ENCODE data around the gene CPS1. TPM values are rescaled to one million over a fixed set of nuclear protein-coding genes. Genes with fewer than 3 reads are reported as not detected.

CPS1 gene
- total RNA-seq, 2 experiments from 2014 or later: 0.41 to 0.67 TPM

DNA sequence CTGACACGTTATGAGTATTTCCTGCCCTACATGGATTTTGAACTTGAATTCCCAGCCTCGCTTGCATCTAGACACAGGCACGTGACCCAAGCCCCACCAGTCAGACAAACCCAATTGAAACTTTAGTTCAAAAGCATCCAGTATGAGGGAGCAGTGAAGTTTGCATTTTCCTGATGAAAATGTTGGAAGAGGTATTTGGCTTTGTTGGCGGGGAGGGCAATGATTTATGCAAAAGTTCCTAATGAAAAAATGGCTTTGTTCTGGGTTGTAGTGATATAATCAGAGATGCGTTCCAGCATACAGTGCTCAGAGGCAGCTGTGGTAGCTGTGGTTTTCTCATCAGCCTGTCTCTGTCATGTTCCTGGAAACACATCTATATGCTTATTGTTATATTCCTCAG lies 36.8 kb upstream of the CPS1 start:
- CTCF ChIA-PET: no interaction called here
- DNase-seq (no peak), ATAC-seq (ENCODE audit: poor library complexity) (no peak)
- H3K9me3 ChIP-seq (ENCODE audit: control insufficient read depth in 1 of 2, insufficient read depth in 1 of 2, low read length in 2 of 2): no peaks in the 10 kb centered on the region
- peaks cover 0 to 1% of the 10 kb centered on the region in 2 experiments for H3K27me3 ChIP-seq (ENCODE audit: control insufficient read depth in 1 of 2, insufficient read depth in 2 of 2, low read length in 2 of 2)
- Mint-ChIP-seq H3K36me3 (ENCODE audit: low read depth) (no peaks in the 10 kb centered on the region), H3K4me1 (ENCODE audit: low read depth) (no peaks in the 10 kb centered on the region), H3K9me3 (peaks cover 13% of the 10 kb centered on the region), H3K4me3 (no peak overlapping the region), H3K27ac (no peak overlapping the region), H3K27me3 (peaks cover 37% of the 10 kb centered on the region)
- TF ChIP-seq CTCF (IDR thresholded peaks at IDR 0.05): no peak
- POLR2A ChIA-PET: no interaction called here
- intact Hi-C loops (cut with DNase I, micrococcal nuclease): no loop called here
- no peaks in the 10 kb centered on the region for H3K36me3 ChIP-seq (ENCODE audit: insufficient read depth, low read length)
- H3K4me1 ChIP-seq (ENCODE audit: insufficient read depth, low read length): no peaks in the 10 kb centered on the region
- H3K27ac ChIP-seq (ENCODE audit: low read depth in 1 of 2, low read length in 2 of 2): no peak overlapping the region
- H3K4me3 ChIP-seq (ENCODE audit: low read length): no peak overlapping the region

DNA sequence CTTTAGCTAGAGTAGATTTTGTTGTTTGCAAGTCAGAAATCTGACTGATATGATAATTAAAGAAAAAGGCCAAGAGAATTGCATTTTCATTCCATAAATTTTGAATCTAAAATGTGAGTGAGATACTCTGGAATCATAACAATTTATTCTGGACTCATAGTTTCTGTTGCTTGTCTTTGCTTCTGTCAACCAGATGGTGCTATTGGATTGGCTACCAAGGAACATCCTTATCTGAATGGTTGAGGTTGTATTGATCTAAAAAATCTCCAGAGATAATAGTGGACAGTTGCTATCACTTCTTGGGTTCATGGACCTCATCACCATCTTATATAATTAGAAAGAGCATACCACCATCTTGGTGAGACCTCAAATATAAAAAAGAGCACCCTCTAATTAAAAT lies 34.0 kb upstream of the CPS1 start:
- peaks cover 22% of the 10 kb centered on the region for H3K27me3 Mint-ChIP-seq
- H3K9me3 Mint-ChIP-seq: no peaks in the 10 kb centered on the region
- H3K9me3 ChIP-seq (ENCODE audit: control insufficient read depth in 1 of 2, insufficient read depth in 1 of 2, low read length in 2 of 2): no peaks in the 10 kb centered on the region
- TF ChIP-seq CTCF (IDR thresholded peaks at IDR 0.05): no peak
- no peak overlapping the region for H3K27ac ChIP-seq (ENCODE audit: low read depth in 1 of 2, low read length in 2 of 2)
- H3K36me3 ChIP-seq (ENCODE audit: insufficient read depth, low read length): no peaks in the 10 kb centered on the region
- CTCF ChIA-PET: no interaction called here
- intact Hi-C loops (cut with DNase I, micrococcal nuclease): no loop called here
- no peak for ATAC-seq (ENCODE audit: poor library complexity)
- no peak overlapping the region for H3K4me3 Mint-ChIP-seq
- H3K36me3 Mint-ChIP-seq (ENCODE audit: low read depth): no peaks in the 10 kb centered on the region
- no peaks in the 10 kb centered on the region for H3K4me1 ChIP-seq (ENCODE audit: insufficient read depth, low read length)
- no peaks in the 10 kb centered on the region for H3K4me1 Mint-ChIP-seq (ENCODE audit: low read depth)
- POLR2A ChIA-PET: no interaction called here
- peaks cover 0 to 5% of the 10 kb centered on the region in 2 experiments for H3K27me3 ChIP-seq (ENCODE audit: control insufficient read depth in 1 of 2, insufficient read depth in 2 of 2, low read length in 2 of 2)
- H3K27ac Mint-ChIP-seq: no peak overlapping the region
- H3K4me3 ChIP-seq (ENCODE audit: low read length): no peak overlapping the region
- no peak for DNase-seq

GRCh38 chr2:210523650-210524289 lies 32.6 kb upstream of the CPS1 start:
- H3K36me3 Mint-ChIP-seq (ENCODE audit: low read depth): no peaks in the 10 kb centered on the region
- intact Hi-C loops (cut with DNase I, micrococcal nuclease): no loop called here
- Histone ChIP-seq H3K9me3 (ENCODE audit: control insufficient read depth in 1 of 2, insufficient read depth in 1 of 2, low read length in 2 of 2) (no peaks in the 10 kb centered on the region), H3K27me3 (ENCODE audit: control insufficient read depth in 1 of 2, insufficient read depth in 2 of 2, low read length in 2 of 2) (peaks cover 0 to 5% of the 10 kb centered on the region in 2 experiments), H3K27ac (ENCODE audit: low read depth in 1 of 2, low read length in 2 of 2) (no peak overlapping the region), H3K4me3 (ENCODE audit: low read length) (no peak overlapping the region), H3K36me3 (ENCODE audit: insufficient read depth, low read length) (no peaks in the 10 kb centered on the region), H3K4me1 (ENCODE audit: insufficient read depth, low read length) (no peaks in the 10 kb centered on the region)
- DNase-seq: no peak
- no peaks in the 10 kb centered on the region for H3K4me1 Mint-ChIP-seq (ENCODE audit: low read depth)
- H3K27me3 Mint-ChIP-seq: peaks cover 13% of the 10 kb centered on the region
- no peak overlapping the region for H3K4me3 Mint-ChIP-seq
- no peak overlapping the region for H3K27ac Mint-ChIP-seq
- no peak for TF ChIP-seq CTCF (IDR thresholded peaks at IDR 0.05)
- no peaks in the 10 kb centered on the region for H3K9me3 Mint-ChIP-seq
- ChIA-PET CTCF (no interaction called here), POLR2A (no interaction called here)
- no peak for ATAC-seq (ENCODE audit: poor library complexity)
